ENCODE measurements around the gene CHRND.

The CHRND gene

DNA sequence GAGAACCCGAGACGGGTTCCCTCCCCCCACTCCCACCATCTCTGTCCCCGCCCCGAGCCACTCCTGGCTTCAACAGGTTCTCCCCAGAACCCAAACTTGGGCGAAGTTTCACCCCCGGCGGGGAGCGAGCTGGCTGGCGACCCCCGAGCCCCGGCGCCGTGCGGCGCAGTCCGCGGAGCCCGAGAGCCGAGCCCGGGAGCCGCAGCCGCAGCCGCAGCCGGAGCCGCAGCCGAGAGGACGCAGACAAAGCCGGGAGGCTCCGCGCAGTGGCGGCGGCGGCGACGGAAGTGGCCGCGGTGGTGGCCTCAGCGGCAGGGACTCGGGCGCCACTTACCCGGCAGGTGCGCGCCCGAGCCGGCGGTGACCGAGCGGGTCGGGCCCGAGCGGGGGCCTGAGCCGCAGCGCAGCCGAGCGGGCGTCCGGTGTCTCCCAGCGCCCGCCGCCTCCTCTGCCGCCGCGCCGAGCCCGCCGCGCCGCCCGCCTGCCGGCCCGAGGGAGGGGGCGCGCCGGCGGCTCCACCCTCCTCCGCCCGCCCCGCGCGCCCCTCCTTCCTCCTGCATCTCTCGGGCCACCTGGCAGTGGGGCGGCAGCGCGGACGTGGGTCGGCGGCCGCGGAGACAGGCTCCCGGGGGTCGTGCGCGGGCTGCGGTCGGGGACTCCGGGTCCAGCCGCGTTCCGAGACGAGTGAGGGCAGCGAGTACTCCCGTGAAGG lies 38.4 kb upstream of the CHRND start, which contains the start of gene ECEL1:
Gene ECEL1 (minus strand): TSS at position 450 of the 712 bp plus-strand sequence. CDS start 1,181 bp downstream, outside the sequence.
- H3K27me3 ChIP-seq (replicated peaks; ENCODE audit: control insufficient read depth, insufficient read depth, low read length): no peaks in the 10 kb centered on the region; the same call in 1 of the 2 replicates
- no peak within 1 kb of the TSS for H3K4me3 ChIP-seq (replicated peaks; ENCODE audit: low read depth, low read length)
- DNase-seq (ENCODE audit: extremely low read depth, insufficient read length): no peak
- TF ChIP-seq, protein P1, sequence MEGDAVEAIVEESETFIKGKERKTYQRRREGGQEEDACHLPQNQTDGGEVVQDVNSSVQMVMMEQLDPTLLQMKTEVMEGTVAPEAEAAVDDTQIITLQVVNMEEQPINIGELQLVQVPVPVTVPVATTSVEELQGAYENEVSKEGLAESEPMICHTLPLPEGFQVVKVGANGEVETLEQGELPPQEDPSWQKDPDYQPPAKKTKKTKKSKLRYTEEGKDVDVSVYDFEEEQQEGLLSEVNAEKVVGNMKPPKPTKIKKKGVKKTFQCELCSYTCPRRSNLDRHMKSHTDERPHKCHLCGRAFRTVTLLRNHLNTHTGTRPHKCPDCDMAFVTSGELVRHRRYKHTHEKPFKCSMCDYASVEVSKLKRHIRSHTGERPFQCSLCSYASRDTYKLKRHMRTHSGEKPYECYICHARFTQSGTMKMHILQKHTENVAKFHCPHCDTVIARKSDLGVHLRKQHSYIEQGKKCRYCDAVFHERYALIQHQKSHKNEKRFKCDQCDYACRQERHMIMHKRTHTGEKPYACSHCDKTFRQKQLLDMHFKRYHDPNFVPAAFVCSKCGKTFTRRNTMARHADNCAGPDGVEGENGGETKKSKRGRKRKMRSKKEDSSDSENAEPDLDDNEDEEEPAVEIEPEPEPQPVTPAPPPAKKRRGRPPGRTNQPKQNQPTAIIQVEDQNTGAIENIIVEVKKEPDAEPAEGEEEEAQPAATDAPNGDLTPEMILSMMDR (IDR thresholded peaks at IDR 0.05; ENCODE audit: insufficient read depth, low read length, poor library complexity, severe bottlenecking): no peak
- H3K36me3 ChIP-seq (ENCODE audit: control insufficient read depth, insufficient read depth, low read length): no peaks in the 10 kb centered on the region

GRCh38 chr2:232488097-232488711 lies 37.8 kb upstream of the CHRND start:
- Histone ChIP-seq H3K4me3 (replicated peaks; ENCODE audit: low read depth, low read length) (no peak overlapping the region), H3K36me3 (ENCODE audit: control insufficient read depth, insufficient read depth, low read length) (no peaks in the 10 kb centered on the region), H3K27me3 (replicated peaks; ENCODE audit: control insufficient read depth, insufficient read depth, low read length) (no peaks in the 10 kb centered on the region; the same call in 1 of the 2 replicates)
- TF ChIP-seq, protein P1 (IDR thresholded peaks at IDR 0.05; ENCODE audit: insufficient read depth, low read length, poor library complexity, severe bottlenecking): no peak
- no peak for DNase-seq (ENCODE audit: extremely low read depth, insufficient read length)

GRCh38 chr2:232488721-232489300 lies 37.1 kb upstream of the CHRND start:
- no peaks in the 10 kb centered on the region; the same call in 1 of the 2 replicates for H3K27me3 ChIP-seq (replicated peaks; ENCODE audit: control insufficient read depth, insufficient read depth, low read length)
- TF ChIP-seq, protein P1 (IDR thresholded peaks at IDR 0.05; ENCODE audit: insufficient read depth, low read length, poor library complexity, severe bottlenecking): no peak
- H3K4me3 ChIP-seq (replicated peaks; ENCODE audit: low read depth, low read length): no peak overlapping the region
- no peak for DNase-seq (ENCODE audit: extremely low read depth, insufficient read length)
- no peaks in the 10 kb centered on the region for H3K36me3 ChIP-seq (ENCODE audit: control insufficient read depth, insufficient read depth, low read length)

GRCh38 chr2:232489516-232490220 lies 36.3 kb upstream of the CHRND start:
- DNase-seq (ENCODE audit: extremely low read depth, insufficient read length): no peak
- Histone ChIP-seq H3K36me3 (ENCODE audit: control insufficient read depth, insufficient read depth, low read length) (no peaks in the 10 kb centered on the region), H3K4me3 (replicated peaks; ENCODE audit: low read depth, low read length) (no peak overlapping the region), H3K27me3 (replicated peaks; ENCODE audit: control insufficient read depth, insufficient read depth, low read length) (no peaks in the 10 kb centered on the region; the same call in none of the 2 replicates)
- TF ChIP-seq, protein P1 (IDR thresholded peaks at IDR 0.05; ENCODE audit: insufficient read depth, low read length, poor library complexity, severe bottlenecking): no peak

GRCh38 chr2:232490221-232491138 lies 35.5 kb upstream of the CHRND start:
- TF ChIP-seq, protein P1 (IDR thresholded peaks at IDR 0.05; ENCODE audit: insufficient read depth, low read length, poor library complexity, severe bottlenecking): no peak
- Histone ChIP-seq H3K4me3 (replicated peaks; ENCODE audit: low read depth, low read length) (no peak overlapping the region), H3K27me3 (replicated peaks; ENCODE audit: control insufficient read depth, insufficient read depth, low read length) (no peaks in the 10 kb centered on the region; the same call in none of the 2 replicates), H3K36me3 (ENCODE audit: control insufficient read depth, insufficient read depth, low read length) (no peaks in the 10 kb centered on the region)
- DNase-seq (ENCODE audit: extremely low read depth, insufficient read length): no peak

All from GM06990 (cell line).